Medulla oblongata (tissue), 1 donor: Measurements from ENCODE around the gene CBX7.
A peak's percentile ranks its signal among the peaks of the same experiment; 100 is the strongest.
"Not testable (repeated sequence)": the region's sequence is repeated elsewhere in the genome, so short reads cannot be mapped to it uniquely, and the experiment has no call there.

Experiments used
- DNase-seq: peaks from one replicate; pipeline ENCODE4 v3.0.0-alpha.2; 2015; ENCODE audit errors: extremely low spot score

Gene CBX7

DNA sequence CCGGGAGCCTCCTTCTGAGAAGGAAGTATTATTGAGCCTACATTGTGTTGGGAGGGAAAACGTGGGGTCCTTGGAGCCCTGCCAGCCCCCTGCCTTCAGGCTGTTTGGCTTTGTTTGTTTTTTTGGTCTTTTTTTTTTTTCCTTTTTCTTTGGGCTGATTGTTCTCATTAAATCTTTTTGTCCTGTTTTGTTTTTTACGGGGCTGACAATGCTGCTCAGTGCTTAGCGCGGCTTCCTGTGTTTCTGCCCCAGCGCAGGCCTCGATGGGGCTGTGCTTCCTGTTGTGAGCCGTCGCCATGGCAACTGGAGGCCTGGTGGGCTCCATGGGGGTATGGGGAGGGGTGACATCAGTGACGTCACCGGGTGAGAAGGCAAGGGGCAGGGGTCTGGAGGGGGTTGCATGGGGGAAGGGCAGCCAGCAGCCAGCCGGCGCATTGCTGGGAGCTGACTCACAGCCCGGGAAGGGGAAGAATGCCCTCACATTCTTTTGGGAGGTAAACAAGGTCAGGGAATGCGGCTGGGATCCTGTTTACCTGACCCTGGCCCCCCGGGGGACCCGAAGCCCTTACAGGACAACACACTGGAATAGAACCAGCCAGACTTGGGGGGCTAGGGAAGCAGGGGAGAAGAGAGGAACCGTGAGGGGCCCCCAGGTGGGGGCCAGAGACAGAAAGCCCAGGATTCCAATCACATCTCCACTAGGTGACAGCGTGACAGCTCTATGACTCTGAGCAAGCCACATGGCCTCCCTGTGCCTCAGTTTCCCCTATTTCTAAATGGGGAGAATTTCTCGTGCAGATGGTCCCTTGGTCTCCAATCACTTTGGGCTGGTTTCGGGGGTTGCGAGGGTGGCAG is 22.2 kb upstream of the CBX7 start:
- peak; percentile 45 for DNase-seq

DNA sequence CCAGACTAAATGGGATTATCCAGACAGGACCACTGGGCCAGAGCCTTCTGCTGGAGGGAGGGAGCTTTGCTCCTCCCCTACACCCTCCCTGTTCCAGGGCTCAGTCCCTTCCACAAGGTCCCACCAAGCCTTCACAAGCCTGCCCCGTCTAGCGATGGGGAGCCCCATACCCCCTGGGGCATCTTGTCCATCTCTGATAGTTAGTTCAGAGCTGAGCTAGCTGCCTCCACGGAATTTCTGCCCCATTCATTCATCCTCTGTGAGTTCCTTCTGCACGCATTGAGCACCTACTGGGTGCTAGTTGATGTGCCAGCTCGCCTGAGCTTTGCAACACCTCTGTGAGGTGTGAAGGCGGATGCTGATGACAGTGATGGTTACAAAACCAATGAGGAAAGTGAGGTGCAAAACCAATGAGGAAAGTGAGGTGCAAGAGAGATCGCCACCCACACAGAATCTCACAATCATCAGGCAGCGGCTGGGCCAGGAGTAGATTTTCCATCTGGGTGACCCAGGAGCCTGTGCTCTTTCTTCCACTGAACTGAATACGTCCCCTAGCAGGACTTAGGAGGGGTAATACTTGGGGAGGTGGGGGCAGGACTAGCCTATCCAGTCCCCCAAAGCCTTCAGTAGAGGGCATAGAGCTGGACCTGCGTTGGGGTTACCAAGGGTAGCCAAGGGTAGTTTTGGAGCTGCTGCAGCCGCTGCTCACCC is 21.5 kb upstream of the CBX7 start:
- DNase-seq, result no peak

- no peak for DNase-seq
Measured at GRCh38 chr22:39173050-39173706, 20.7 kb upstream of the CBX7 start.

GRCh38 chr22:39172265-39173049 is 20.0 kb upstream of the CBX7 start:
- DNase-seq, result not testable (repeated sequence)

- no peak for DNase-seq
Measured at GRCh38 chr22:39171623-39172264, 19.3 kb upstream of the CBX7 start.

- peak; percentile 90 for DNase-seq
Measured at GRCh38 chr22:39170825-39171622, 18.5 kb upstream of the CBX7 start.

GRCh38 chr22:39169797-39170466 is 17.5 kb upstream of the CBX7 start:
- no peak for DNase-seq

DNA sequence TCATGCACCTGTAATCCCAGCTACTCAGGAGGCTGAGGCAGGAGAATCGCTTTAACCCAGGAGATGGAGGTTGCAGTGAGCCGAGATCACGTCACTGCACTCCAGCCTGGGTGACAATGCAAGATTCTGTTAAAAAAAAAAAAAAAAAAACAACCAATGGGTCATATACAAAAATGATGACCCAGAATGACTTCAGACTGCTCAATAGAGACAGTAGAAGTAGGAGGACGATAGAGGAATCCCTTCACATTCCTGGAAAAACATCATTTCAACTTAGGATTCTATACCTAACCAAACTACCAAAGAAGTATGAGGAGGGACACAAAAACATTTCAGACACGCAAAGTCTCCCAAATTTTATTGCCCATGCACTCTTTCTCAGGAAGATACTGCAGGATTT is 14.1 kb upstream of the CBX7 start:
- no peak for DNase-seq

DNA sequence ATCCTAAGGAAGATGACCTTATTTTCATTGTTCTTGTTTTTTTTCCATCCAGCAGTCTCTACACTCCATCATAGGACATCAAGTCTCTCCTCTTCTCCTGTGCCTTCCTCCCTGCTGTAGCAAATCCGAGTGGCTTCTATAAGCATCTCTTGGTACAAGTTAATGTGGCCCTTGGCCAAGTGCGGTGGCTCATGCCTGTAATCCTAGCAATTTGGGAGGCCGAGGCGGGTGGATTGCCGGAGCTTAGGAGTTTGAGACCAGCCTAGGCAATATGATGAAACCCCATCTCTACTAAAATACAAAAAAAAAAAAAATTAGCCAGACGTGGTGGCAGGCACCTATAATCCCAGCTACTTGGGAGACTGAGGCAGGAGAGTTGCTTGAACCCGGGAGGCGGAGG is 3.6 kb upstream of the CBX7 start:
- DNase-seq, result not testable (repeated sequence)

DNA sequence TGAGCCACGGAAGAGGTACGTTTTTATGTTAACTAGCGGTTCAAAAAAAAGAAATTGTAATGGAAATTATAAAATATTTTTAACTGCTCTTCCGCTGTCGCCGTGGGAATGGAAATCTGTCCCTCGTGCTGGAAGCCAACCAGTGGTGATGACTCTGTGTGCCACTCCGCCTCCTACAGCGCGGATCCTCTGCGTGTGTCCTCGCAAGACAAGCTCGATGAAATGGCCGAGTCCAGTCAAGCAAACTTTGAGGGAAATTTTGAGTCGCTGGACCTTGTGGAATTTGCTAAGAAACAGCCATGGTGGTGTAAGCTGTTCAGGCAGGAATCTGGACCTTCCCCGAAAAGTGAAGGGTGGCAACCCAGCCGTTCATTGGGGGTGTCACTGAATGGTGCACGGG is 2.9 kb upstream of the CBX7 start:
- DNase-seq, result no peak

- no peak for DNase-seq
Measured at GRCh38 chr22:39153220-39153717, 789 bp upstream of the CBX7 start.

DNA sequence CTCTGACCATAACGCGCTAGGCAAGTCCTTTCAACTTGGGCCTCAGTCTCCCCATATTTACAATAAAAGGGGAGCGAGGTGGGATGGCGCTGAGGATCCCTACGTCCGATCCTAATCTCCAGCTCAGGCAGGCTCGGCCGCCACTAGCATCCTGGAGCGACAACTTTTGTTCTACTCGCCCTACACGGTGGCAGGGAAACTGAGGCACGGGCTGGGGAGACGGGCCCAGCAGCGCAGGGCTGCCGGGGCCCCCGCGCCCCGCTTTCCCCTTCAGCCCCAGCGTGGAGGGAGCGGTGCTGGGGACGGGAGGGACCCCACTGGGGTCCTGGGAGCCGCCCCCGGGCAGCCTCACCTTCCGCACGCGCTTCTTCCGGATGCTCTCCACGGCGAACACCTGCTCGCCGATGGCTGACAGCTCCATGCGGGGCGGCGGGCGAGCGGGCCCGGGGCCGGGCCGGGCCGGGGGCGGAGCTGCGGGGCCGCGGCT is 413 bp downstream of the CBX7 start:
- DNase-seq, result no peak

DNA sequence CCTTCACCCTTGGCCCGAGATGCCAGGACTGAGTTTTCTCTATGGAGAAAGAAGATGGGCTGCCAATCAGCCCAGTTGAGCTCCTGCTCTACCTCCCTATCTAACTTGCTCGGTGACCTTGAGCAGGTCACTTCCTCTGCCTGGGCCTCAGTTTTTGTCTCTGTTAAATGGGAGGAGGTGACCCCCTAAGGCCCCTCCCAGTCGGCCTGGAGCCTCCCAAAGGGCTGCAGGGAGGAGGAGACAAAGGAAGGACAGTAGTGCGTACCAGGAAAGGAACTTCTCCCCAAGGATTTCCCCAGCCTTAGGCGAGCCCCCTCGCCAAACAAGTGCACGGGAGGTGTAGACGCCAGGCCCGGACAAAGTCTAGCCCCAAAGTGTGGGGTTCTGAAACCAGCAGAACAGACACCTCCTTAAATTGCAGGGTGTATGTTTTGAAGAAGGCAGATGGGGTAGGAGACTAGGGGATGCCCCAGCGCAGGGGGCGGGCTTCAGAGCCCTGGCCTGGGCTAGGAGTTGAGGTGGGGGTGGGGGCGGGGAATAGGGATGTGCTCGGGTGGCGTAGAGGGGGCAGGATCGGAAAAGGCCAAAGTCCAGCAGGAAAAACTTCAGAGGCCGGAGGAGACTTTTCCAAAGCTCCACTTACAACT is 1.0 kb downstream of the CBX7 start:
- DNase-seq, result no peak

GRCh38 chr22:39150848-39151215 is 1.6 kb downstream of the CBX7 start:
- DNase-seq, result peak; percentile 46

DNA sequence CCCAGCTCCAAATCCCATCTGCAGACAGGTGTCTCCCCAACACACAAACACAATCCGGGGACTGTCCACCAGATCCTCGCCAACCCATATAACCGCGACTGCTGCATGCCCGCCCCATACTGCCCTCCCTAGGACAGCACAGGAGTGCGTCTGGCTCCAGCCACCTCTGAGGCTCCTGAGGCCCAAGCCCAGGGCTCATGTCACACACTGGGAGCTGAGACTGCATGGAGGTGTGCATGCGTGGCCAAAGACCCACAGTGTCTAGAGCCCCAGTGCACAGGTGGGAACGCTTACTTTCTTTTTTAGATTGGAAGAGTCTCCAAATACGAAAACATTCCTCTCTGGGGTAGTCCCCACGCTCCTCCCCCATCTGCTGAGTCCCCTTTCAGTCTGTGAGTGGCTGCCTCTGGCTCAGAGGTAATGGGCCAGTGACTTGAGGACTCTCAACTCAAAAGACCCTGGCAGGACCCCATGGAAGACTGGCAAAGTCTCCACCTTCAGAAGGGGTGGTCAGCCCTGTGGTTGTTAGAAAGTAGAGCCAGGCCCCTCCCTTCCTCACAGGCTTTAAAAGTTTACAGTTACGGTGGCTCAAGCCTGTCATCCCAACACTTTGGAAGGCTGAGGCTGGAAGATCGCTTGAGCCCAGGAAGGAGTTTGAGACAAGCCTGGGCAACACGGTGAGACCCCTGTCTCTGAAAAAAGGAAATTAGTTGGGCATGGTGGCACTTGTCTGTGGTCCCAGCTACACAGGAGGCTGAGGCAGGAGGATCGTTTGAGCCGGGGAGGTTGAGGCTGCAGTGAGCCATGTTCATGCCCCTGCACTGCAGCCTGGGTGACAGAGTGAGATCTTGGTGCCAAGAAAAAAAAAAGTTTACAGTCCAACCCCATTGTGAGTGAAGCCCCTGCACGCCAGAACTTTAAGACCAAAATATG is 2.3 kb downstream of the CBX7 start:
- DNase-seq, result no peak

GRCh38 chr22:39148727-39149535 is 3.5 kb downstream of the CBX7 start:
- DNase-seq, result peak; percentile 34
